ENCODE results near the gene IGF2BP2.
"Not testable (repeated sequence)": the region's sequence is repeated elsewhere in the genome, so short reads cannot be mapped to it uniquely, and the experiment has no call there.

IGF2BP2 gene

DNA sequence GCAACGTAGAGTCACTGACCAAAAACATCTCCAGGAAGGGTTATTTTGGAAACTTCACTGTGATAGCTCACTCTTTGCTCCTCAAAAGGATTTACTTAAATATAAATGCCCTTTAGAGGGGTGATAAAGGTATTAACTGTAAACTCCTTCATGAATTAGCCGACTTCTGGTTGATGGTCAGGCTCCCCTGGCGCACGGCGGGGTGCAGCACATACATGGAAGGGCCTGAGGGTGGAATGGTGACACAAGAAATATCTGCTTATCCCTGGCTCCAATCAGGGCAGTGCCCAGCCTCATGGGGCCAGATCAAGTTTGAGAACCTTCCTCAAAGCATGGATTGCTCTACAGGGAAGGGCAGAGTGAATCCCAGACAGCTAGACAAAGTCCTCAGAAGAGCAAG lies 116.5 kb downstream of the IGF2BP2 start:
- no peak for DNase-seq

- DNase-seq = no peak
Measured at GRCh38 chr3:185705498-185705897, 119.3 kb downstream of the IGF2BP2 start.

GRCh38 chr3:185702262-185703225 lies 122.3 kb downstream of the IGF2BP2 start:
- DNase-seq = no peak

GRCh38 chr3:185701611-185702261 lies 123.1 kb downstream of the IGF2BP2 start:
- DNase-seq = no peak

- DNase-seq = no peak
Measured at GRCh38 chr3:185699927-185700326, 124.9 kb downstream of the IGF2BP2 start.

GRCh38 chr3:185697228-185697627 lies 127.6 kb downstream of the IGF2BP2 start:
- not testable (repeated sequence) for DNase-seq

DNA sequence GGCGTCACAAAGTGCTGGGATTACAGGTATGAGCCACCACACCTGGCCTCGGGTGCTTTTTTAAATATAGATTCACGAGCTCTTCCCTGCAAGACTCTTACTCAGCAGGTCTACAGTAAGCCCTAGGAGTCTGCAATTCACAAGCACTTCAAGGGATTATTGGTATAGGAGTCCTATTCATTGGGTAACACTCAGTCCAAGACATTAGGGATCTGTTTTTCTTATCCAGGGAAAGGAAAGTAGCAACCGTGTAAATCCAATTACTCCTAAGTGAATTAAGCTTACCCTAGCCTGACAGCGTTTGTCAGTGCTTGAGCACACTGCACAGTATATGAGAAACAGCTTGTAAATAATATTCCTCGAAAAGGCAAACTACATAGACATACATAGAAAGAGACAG lies 128.8 kb downstream of the IGF2BP2 start:
- no peak for DNase-seq

DNA sequence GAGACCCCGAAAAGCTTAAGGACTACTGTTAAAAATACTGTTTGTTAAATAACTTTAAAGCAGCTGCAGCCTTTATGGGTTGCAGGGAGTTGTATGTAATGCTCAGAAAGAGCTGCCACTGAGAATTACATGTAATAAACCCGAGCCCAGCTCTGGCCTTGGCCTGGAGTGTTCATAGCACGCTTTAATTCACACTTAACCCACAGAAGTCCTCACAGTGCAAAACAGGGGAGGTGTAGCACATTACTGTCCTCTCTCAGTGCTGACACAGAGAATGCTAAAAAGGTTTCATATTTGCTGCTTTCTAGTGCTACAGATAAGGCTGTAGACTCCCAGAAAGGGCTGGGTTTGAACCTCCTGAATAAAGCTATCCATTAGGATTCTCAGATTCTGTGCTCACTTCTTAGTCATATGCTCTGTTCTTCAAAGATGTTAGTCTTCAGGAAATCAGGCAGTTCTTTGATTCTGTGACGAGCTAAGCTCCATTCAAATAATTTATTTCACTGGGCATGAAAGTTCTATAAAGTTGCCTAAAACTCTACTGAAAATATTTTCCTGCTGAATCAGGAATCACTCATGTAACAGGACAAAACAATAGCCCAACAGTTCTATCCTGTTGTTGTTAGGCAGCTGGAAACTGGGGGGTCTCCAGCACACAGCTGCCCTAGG lies 130.7 kb downstream of the IGF2BP2 start:
- no peak for DNase-seq

DNA sequence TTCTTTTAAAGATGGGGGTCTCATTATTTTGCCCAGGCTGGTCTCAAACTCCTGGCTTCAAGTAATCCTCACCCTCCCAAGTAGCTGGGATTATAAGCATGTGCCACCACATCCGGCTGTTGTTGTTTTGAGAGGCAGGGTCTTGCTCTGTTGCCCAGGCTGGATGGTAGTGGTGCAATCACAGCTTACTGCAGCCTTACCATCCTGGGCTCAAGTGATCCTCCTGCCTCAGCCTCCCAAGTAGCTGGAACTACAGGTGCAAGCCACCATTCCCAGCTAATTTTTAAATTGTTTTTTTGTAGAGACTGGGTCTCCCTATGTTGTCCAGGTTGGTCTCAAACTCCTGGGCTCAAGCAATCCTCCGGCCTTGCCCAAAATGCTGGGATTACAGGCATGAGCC lies 133.2 kb downstream of the IGF2BP2 start:
- DNase-seq = no peak

GRCh38 chr3:185687271-185687878 lies 137.5 kb downstream of the IGF2BP2 start:
- no peak for DNase-seq

- DNase-seq = no peak
Measured at GRCh38 chr3:185685231-185686035, 139.4 kb downstream of the IGF2BP2 start.

DNA sequence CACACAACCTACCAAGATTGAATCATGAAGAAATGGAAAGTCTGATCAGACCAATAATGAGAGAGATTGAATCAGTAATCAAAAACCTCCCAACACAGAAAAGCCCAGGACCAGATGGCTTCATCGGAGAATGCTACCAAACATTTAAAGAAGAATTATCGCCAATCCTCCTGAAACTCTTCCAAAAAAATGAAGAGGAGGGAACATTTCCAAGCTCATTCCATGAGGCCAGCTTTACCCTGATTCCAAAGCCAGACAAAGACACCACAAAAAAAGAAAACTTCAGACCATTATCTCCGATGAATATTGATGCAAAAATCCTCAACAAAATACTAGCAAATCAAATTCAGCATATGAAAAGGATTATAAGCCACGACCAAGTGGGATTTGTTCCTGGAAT lies 144.6 kb downstream of the IGF2BP2 start:
- no peak for DNase-seq

GRCh38 chr3:185678027-185678426 lies 146.8 kb downstream of the IGF2BP2 start:
- DNase-seq = no peak

DNA sequence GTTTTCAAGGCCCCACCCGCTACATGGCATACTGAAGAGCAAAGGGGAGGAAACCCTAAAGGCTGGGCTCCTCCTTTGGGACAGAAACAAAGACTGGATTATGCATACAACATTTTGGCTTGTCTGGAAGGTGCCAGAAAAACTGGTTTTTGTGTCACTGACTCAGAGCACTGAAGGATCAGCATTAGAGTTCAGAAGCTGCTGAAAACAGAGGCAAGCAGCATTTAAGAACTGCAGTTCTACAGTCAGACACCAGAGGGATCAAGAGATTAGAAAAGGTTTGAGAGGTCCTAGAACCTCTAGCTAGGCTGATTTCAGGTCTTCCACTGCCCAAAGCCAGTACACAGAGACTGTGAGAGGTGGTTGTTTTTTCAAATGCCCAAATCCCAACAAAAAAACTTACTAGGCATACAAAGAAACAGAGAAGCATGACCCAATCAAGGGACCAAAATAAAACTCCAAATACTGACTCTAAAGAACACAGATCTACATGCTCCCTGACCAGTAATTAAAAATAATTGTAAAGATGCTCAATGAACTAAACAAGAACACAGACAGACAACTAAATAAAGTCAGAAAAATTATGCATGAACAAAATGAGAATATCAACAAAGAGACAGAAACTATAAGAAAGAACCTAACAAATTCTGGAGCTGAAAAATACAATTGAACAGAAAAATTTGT lies 147.6 kb downstream of the IGF2BP2 start:
- no peak for DNase-seq

DNA sequence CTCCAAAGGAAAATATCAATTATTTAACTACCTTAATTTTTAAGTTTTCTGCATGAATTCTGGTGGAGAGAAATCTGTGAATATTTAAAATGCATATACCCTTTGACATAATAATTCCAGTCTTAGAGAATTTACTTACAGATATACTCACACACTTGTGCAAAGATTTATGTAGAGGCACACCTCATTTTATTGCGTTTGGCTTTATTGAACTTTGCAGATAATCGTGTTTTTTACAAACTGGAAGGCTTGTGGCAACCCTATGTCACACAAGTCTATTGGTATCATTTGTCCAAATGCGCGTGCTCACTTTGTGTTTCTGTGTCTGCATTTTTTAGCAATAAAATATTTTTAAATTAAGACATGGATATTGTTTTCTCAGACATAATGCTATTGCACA lies 157.3 kb downstream of the IGF2BP2 start:
- DNase-seq = no peak

DNA sequence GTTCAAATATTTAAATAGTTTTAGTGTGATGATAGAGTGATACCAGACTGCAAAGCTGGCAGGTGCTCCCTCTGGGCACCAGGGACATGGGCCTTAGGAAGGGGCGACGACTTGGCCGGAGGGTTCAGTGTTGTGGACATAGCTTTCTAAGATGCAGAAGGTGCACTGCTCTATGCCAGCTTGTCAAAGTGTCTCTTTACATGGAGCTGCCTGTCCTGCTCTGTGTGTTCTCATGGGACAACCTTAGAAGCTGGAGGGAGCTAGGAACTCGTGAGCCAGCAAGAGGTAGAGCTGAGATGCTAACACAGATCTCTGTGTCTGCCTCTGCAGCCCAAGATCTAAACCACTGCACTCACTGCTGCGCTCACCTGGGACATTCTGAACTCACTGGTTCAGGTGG lies 160.9 kb downstream of the IGF2BP2 start:
- DNase-seq = no peak

GRCh38 chr3:185661772-185662171 lies 163.1 kb downstream of the IGF2BP2 start:
- no peak for DNase-seq

DNA sequence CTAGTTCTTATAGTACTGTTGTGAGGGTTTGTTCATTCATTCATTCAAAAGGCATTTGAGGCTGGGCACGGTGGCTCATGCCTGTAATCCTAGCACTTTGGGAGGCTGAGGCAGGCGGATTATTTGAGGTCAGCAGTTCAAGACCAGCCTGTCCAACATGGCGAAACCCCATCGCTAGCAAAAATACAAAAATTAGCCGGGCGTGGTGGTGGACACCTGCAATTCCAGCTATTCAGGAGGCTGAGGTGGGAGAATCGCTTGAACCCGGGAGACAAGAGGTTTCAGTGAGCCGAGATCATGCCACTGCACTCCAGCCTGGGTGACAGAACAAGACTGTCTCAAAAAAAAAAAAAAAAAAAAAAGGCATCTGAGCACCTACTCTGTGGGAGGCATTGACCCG lies 163.5 kb downstream of the IGF2BP2 start:
- DNase-seq = not testable (repeated sequence)

- DNase-seq = peak; percentile 61 to 71
Measured at GRCh38 chr3:185659942-185660921, 164.6 kb downstream of the IGF2BP2 start.

DNA sequence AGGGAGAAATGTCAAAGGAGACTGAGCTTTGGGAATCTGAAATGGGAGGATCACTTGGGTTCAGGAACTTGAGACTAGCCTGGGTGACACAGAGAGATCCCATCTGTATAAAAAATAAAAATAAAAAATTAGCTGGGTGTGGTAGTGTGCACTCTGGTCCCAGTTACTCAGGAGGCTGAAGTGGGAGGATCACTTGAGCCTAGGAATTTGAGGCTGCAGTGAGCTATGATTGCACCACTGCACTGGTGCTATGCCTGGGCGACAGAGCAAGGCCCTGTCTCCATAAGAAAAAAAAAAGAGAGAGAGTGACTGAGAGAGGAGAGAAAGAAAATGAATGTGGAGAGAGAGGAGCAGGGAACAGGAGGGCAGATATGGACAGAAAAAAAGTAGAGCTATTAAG lies 165.9 kb downstream of the IGF2BP2 start:
- DNase-seq = no peak
